Endothelial cell of umbilical vein (primary cell): ENCODE results near the gene PADI1.

ENCODE experiments used
- JUN ChIP-seq: IDR thresholded peaks from 2 replicates; pipeline ENCODE4 v1.6.1; 2011; ENCODE audit warnings: borderline replicate concordance, low read depth; ENCODE audit not compliant: insufficient read length, insufficient read depth
- MYC ChIP-seq: IDR thresholded peaks from one replicate; pipeline ENCODE4 v1.6.1; 2011; ENCODE audit warnings: mild to moderate bottlenecking, low read depth, low read length
- POLR2A ChIP-seq: IDR thresholded peaks from 2 replicates; pipeline ENCODE4 v1.6.1; 2012; ENCODE audit warnings: low read depth, mild to moderate bottlenecking, control low read depth, low read length
- TF ChIP-seq, protein P1 (sequence below), 2 donors: IDR thresholded peaks; 1 replicate in 1 of 2; 2 replicates in 1 of 2; pipeline ENCODE4 v1.5.1; 2011; ENCODE audit warnings: low read length in 2 of 2, mild to moderate bottlenecking in 2 of 2, moderate library complexity in 2 of 2, control low read depth in 1 of 2, inconsistent platforms in 1 of 2, low read depth in 1 of 2; ENCODE audit not compliant: insufficient read depth in 1 of 2; ENCODE audit errors: extremely low read depth in 1 of 2

DNA sequence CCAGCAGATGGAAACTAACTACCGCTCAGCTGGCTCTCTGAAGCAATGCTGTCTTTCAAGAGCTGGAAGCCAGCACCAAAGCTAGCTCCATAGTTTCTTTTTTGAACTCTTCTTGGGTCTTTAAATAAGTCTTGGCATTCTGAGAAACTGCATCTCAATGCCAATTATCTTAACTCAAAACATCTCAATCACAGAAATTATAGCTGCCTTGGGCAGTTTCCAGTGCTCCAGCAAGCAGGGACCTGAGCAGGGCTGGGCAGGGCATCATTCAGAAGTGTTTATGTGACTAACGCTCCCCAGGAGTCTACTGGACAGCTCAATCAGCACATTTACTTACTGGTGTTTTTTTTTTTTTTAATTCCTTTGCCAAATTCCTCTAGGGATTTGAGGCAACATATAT lies 84.8 kb downstream of the PADI1 start:
- TF ChIP-seq POLR2A (no peak), JUN (no peak), MYC (no peak)
- TF ChIP-seq, protein P1, sequence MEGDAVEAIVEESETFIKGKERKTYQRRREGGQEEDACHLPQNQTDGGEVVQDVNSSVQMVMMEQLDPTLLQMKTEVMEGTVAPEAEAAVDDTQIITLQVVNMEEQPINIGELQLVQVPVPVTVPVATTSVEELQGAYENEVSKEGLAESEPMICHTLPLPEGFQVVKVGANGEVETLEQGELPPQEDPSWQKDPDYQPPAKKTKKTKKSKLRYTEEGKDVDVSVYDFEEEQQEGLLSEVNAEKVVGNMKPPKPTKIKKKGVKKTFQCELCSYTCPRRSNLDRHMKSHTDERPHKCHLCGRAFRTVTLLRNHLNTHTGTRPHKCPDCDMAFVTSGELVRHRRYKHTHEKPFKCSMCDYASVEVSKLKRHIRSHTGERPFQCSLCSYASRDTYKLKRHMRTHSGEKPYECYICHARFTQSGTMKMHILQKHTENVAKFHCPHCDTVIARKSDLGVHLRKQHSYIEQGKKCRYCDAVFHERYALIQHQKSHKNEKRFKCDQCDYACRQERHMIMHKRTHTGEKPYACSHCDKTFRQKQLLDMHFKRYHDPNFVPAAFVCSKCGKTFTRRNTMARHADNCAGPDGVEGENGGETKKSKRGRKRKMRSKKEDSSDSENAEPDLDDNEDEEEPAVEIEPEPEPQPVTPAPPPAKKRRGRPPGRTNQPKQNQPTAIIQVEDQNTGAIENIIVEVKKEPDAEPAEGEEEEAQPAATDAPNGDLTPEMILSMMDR (IDR thresholded peaks at IDR 0.05; ENCODE audit: extremely low read depth in 1 of 2, insufficient read depth in 1 of 2, low read depth in 1 of 2, low read length in 2 of 2), result no peak
